HepG2 (cell line): Measurements from ENCODE around the gene CFAP206. TPM values are rescaled to one million over a fixed set of nuclear protein-coding genes. Genes with fewer than 3 reads are reported as not detected.

Source experiments
- AHR ChIP-seq: IDR thresholded peaks from 2 replicates; pipeline ENCODE4 v1.6.1; 2018; ENCODE audit warnings: missing genetic modification reagents, missing compliant biosample characterization
- AKAP8 ChIP-seq: sonication (generic); formaldehyde crosslinking; IDR thresholded peaks from 2 replicates; pipeline ENCODE4 v1.5.1; 2020; ENCODE audit warnings: mild to moderate bottlenecking, missing genetic modification reagents
- ARNTL ChIP-seq: sonication (generic); formaldehyde crosslinking; IDR thresholded peaks from 2 replicates; pipeline ENCODE4 v1.4.0; 2020; ENCODE audit warnings: mild to moderate bottlenecking, missing genetic modification reagents
- ATF3 ChIP-seq: sonication (generic); formaldehyde crosslinking; IDR thresholded peaks from 2 replicates; pipeline ENCODE4 v1.4.0; 2020; ENCODE audit warnings: missing genetic modification reagents
- CCDC6 ChIP-seq: sonication (generic); formaldehyde crosslinking; IDR thresholded peaks from 2 replicates; pipeline ENCODE4 v1.8.1; 2022; ENCODE audit warnings: mild to moderate bottlenecking, missing genetic modification reagents, moderate library complexity
- GATAD2A ChIP-seq: IDR thresholded peaks from 2 replicates; pipeline ENCODE4 v1.6.1; 2016
- HOMEZ ChIP-seq: IDR thresholded peaks from 2 replicates; pipeline ENCODE4 v1.6.1; 2016; ENCODE audit warnings: low read depth
- MED1 ChIP-seq: sonication (generic); formaldehyde crosslinking; IDR thresholded peaks from 2 replicates; pipeline ENCODE4 v1.4.0; 2020; ENCODE audit warnings: missing genetic modification reagents
- MXI1 ChIP-seq: IDR thresholded peaks from 3 replicates; pipeline ENCODE4 v1.6.1; 2012; ENCODE audit warnings: low read depth, low read length, inconsistent platforms, borderline replicate concordance
- PPARG ChIP-seq: conservative IDR thresholded peaks from 2 replicates; pipeline ENCODE4 v1.6.1; 2016; ENCODE audit warnings: missing biosample characterization, missing genetic modification reagents
- RFX5 ChIP-seq: IDR thresholded peaks from 2 replicates; pipeline ENCODE4 v1.6.1; 2011; ENCODE audit warnings: low read depth, low read length, improper control_type of control experiment
- SALL1 ChIP-seq: sonication (generic); formaldehyde crosslinking; IDR thresholded peaks from 2 replicates; pipeline ENCODE4 v1.8.0; 2022; ENCODE audit warnings: mild to moderate bottlenecking, missing genetic modification reagents
- SALL2 ChIP-seq: sonication (generic); formaldehyde crosslinking; IDR thresholded peaks from 2 replicates; pipeline ENCODE4 v1.8.1; 2023; ENCODE audit warnings: mild to moderate bottlenecking, missing genetic modification reagents, inconsistent platforms
- SAP130 ChIP-seq: IDR thresholded peaks from 2 replicates; pipeline ENCODE4 v1.6.1; 2016; ENCODE audit warnings: low read depth
- SATB2 ChIP-seq: sonication (generic); formaldehyde crosslinking; IDR thresholded peaks from 2 replicates; pipeline ENCODE4 v1.5.0; 2020; ENCODE audit warnings: missing genetic modification reagents
- TAF15 ChIP-seq: fragments of 200-400 bp; formaldehyde crosslinking; IDR thresholded peaks from one replicate; pipeline ENCODE4 v1.6.1; 2018; ENCODE audit warnings: mild to moderate bottlenecking, low read depth, low read length; ENCODE audit not compliant: poor library complexity, severe bottlenecking
- TOPORS ChIP-seq: sonication (generic); formaldehyde crosslinking; IDR thresholded peaks from 2 replicates; pipeline ENCODE4 v1.8.0; 2023; ENCODE audit warnings: mild to moderate bottlenecking, missing genetic modification reagents
- ZBTB26 ChIP-seq: IDR thresholded peaks from 2 replicates; pipeline ENCODE4 v1.6.1; 2016; ENCODE audit warnings: missing compliant biosample characterization, missing genetic modification reagents, borderline replicate concordance
- ZFAT ChIP-seq: sonication (generic); formaldehyde crosslinking; conservative IDR thresholded peaks from 2 replicates; pipeline ENCODE4 v1.8.1; 2023; ENCODE audit warnings: missing genetic modification reagents, inconsistent platforms
- ZFP1 ChIP-seq: IDR thresholded peaks from 2 replicates; pipeline ENCODE4 v1.6.1; 2016
- ZFP37 ChIP-seq: sonication (generic); formaldehyde crosslinking; IDR thresholded peaks from 2 replicates; pipeline ENCODE4 v1.4.0; 2020; ENCODE audit warnings: missing genetic modification reagents, borderline replicate concordance
- ZNF263 ChIP-seq: sonication (generic); formaldehyde crosslinking; IDR thresholded peaks from 2 replicates; pipeline ENCODE4 v1.4.0; 2020; ENCODE audit warnings: missing genetic modification reagents
- ZNF354B ChIP-seq: sonication (generic); formaldehyde crosslinking; IDR thresholded peaks from 2 replicates; pipeline ENCODE4 v1.8.0; 2022; ENCODE audit warnings: mild to moderate bottlenecking, missing genetic modification reagents
- ZNF484 ChIP-seq: sonication (generic); formaldehyde crosslinking; IDR thresholded peaks from 2 replicates; pipeline ENCODE4 v1.5.1; 2020; ENCODE audit warnings: mild to moderate bottlenecking, low read depth, missing genetic modification reagents, borderline replicate concordance
- ZNF619 ChIP-seq: sonication (generic); formaldehyde crosslinking; IDR thresholded peaks from 2 replicates; pipeline ENCODE4 v1.4.0; 2020; ENCODE audit warnings: mild to moderate bottlenecking, missing genetic modification reagents
- ZNF740 ChIP-seq: sonication (generic); formaldehyde crosslinking; IDR thresholded peaks from 2 replicates; pipeline ENCODE4 v1.4.0; 2020; ENCODE audit warnings: missing genetic modification reagents
- polyA plus RNA-seq, 8 experiments: library from polyadenylated mRNA; depleted of rRNA in 3 of 8; stranded (reverse) in 7 of 8; unstranded in 1 of 8; fragments of >200 nt; fragmentation: Illumina TruSeq in 4 of 8; extraction: Trizol in 4 of 8; gene quantifications; 2 replicates each; pipeline versions ENCODE4 v1.2.1 to v1.2.3, GENCODE V29; 2011 to 2016; ENCODE audit warnings: low read depth in 4 of 8, missing spikeins in 1 of 8, mixed read lengths in 1 of 8; ENCODE audit not compliant: insufficient read depth in 1 of 8
- total RNA-seq, 5 experiments: library from RNA; depleted of rRNA; stranded (reverse); fragments of >200 nt; fragmentation: Illumina TruSeq; extraction: Trizol; gene quantifications; 2 replicates each; pipeline ENCODE4 v1.2.3, GENCODE V29; 2016; ENCODE audit warnings: low read depth in 1 of 5
- TF ChIP-seq, protein P1 (sequence below): sonication (generic); formaldehyde crosslinking; conservative IDR thresholded peaks from 2 replicates; pipeline ENCODE4 v1.4.0; 2020; ENCODE audit warnings: missing genetic modification reagents

The CFAP206 gene
- total and polyA plus RNA-seq, 2 of the 13 experiments (the other 11 are each of a cell fraction or from before 2014, with no cell fraction given) = not detected

DNA sequence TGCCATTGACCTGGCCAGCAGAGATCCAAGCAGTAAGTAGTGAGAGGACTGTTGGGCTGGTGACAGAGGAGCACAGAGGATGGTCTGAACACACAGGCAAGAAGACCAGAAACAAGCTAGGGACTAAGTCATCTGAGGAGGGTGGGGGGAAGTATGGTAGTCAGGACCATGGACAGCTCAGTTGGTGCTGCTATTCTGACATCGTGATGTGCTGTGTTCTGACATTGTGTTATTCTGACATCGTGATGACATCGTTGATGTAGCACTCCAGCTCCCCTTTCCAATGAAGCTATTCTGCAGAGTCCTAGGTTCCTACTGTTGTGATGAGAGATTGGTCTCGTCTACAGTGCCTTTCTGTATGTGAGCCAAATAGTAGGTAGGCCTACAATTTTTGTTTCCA, 28.7 kb downstream of the CFAP206 start (continued):
- TF ChIP-seq HOMEZ (CRISPR knock-in tag) (peak; percentile 39; the same call in 1 of the 2 replicates), CCDC6 (CRISPR knock-in tag) (peak; percentile 92), MXI1 (peak; percentile 43; the same call in 1 of the 3 replicates), AKAP8 (CRISPR knock-in tag) (no peak), SALL1 (CRISPR knock-in tag) (peak; percentile 86), ZNF619 (CRISPR knock-in tag) (no peak), TOPORS (CRISPR knock-in tag) (0 out of 2 replicates have a peak, but pooled peaks have one; percentile 39), ZFAT (no peak), MED1 (CRISPR knock-in tag) (peak; percentile 54), ZNF263 (peak; percentile 53), SAP130 (CRISPR knock-in tag) (peak; percentile 90), SATB2 (CRISPR knock-in tag) (0 out of 2 replicates have a peak, but pooled peaks have one; percentile 55), ZFP1 (0 out of 2 replicates have a peak, but pooled peaks have one; percentile 58), GATAD2A (CRISPR knock-in tag) (peak; percentile 51; the same call in 1 of the 2 replicates), ZNF354B (CRISPR knock-in tag) (no peak), ATF3 (CRISPR knock-in tag) (peak; percentile 73), ARNTL (0 out of 2 replicates have a peak, but pooled peaks have one; percentile 55), TAF15 (no peak), SALL2 (CRISPR knock-in tag) (peak; percentile 64; the same call in 1 of the 2 replicates), ZFP37 (peak; percentile 96), ZBTB26 (CRISPR knock-in tag) (peak; percentile 81), AHR (CRISPR knock-in tag) (peak; percentile 41; the same call in 1 of the 2 replicates), RFX5 (no peak), ZNF740 (CRISPR knock-in tag) (peak; percentile 83; the same call in 1 of the 2 replicates), ZNF484 (CRISPR knock-in tag) (no peak), PPARG (CRISPR knock-in tag) (0 out of 2 replicates have a peak, but pooled peaks have one; percentile 26)
- TF ChIP-seq, protein P1, sequence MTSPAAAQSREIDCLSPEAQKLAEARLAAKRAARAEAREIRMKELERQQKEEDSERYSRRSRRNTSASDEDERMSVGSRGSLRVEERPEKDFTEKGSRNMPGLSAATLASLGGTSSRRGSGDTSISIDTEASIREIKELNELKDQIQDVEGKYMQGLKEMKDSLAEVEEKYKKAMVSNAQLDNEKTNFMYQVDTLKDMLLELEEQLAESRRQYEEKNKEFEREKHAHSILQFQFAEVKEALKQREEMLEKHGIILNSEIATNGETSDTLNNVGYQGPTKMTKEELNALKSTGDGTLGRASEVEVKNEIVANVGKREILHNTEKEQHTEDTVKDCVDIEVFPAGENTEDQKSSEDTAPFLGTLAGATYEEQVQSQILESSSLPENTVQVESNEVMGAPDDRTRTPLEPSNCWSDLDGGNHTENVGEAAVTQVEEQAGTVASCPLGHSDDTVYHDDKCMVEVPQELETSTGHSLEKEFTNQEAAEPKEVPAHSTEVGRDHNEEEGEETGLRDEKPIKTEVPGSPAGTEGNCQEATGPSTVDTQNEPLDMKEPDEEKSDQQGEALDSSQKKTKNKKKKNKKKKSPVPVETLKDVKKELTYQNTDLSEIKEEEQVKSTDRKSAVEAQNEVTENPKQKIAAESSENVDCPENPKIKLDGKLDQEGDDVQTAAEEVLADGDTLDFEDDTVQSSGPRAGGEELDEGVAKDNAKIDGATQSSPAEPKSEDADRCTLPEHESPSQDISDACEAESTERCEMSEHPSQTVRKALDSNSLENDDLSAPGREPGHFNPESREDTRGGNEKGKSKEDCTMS (CRISPR knock-in tag) = 0 out of 2 replicates have a peak, but pooled peaks have one; percentile 55
